GM12878 (cell line): ENCODE results near the gene PARK7. TPM values are rescaled to one million over a fixed set of nuclear protein-coding genes. Genes with fewer than 3 reads are reported as not detected.
"Not testable (repeated sequence)": the region's sequence is repeated elsewhere in the genome, so short reads cannot be mapped to it uniquely, and the experiment has no call there.

Source experiments
- ATAC-seq: fragments of 200-7000 bp; cut with Tn5 transposase; 3 replicates; pipeline ENCODE4 v1.9.1; 2020; ENCODE audit warnings: mild to moderate bottlenecking, moderate library complexity
- BruUV-seq: library from RNA; stranded (reverse); fragments of 400-500 nt; replicated peaks from 2 replicates; lab custom pipeline; 2021; lab: Mats Ljungman, UMichigan
- CTCF ChIA-PET: fragments of 300-600 bp; sonication (Branson Sonifier 250); formaldehyde crosslinking; extraction: SDS; loops from one replicate; lab custom pipeline; 2021; ENCODE audit warnings: inconsistent platforms; lab: Yijun Ruan, JAX
- POLR2A ChIA-PET: fragments of 350-600 bp; formaldehyde crosslinking; extraction: SDS; loops from one replicate; lab custom pipeline; 2021; ENCODE audit warnings: inconsistent platforms; lab: Charles Lee
- RAD21 ChIA-PET: fragments of 300-600 bp; sonication (Branson Sonifier 250); formaldehyde crosslinking; loops from one replicate; lab custom pipeline; 2023; ENCODE audit warnings: antibody characterized with exemption; ENCODE audit not compliant: unreplicated experiment; lab: Charles Lee
- SMC1A ChIA-PET: fragments of 300-600 bp; sonication (Branson Sonifier 250); formaldehyde crosslinking; loops from one replicate; lab custom pipeline; 2023; ENCODE audit not compliant: unreplicated experiment, uncharacterized antibody; lab: Charles Lee
- DNase-seq: peaks from one replicate; pipeline ENCODE4 v3.0.0-alpha.2; 2011; ENCODE audit warnings: low read depth, low spot score
- FAIRE-seq: peaks from 3 replicates; lab custom pipeline; 2011; peaks lifted over from hg19 to GRCh38; lab: Jason Lieb, UNC
- H2AFZ ChIP-seq: 2 replicates; pipeline ENCODE4 v1.6.0; 2011; ENCODE audit warnings: low read depth, low read length, control low read depth; ENCODE audit not compliant: control insufficient read depth
- H3K27ac ChIP-seq: 2 replicates; pipeline ENCODE4 v1.5.1; 2011; ENCODE audit warnings: control low read depth; ENCODE audit not compliant: control insufficient read depth, insufficient read depth
- H3K27me3 ChIP-seq, 2 experiments: replicated peaks in 1 of 2; 2 replicates each; pipeline versions ENCODE4 v1.6.0 to v1.6.1; 2011; ENCODE audit warnings: low read length in 1 of 2; ENCODE audit not compliant: control insufficient read depth in 2 of 2, insufficient read depth in 2 of 2
- H3K36me3 ChIP-seq, 2 experiments: 2 replicates each; pipeline ENCODE4 v1.5.1; 2011; ENCODE audit warnings: low read length in 1 of 2; ENCODE audit not compliant: control insufficient read depth in 2 of 2, insufficient read depth in 2 of 2
- H3K4me1 ChIP-seq: 2 replicates; pipeline ENCODE4 v1.6.1; 2011; ENCODE audit warnings: mild to moderate bottlenecking, low read length, moderate library complexity, mixed read lengths; ENCODE audit not compliant: control insufficient read depth, insufficient read depth
- H3K4me2 ChIP-seq: 2 replicates; pipeline ENCODE4 v1.6.0; 2011; ENCODE audit warnings: control low read depth; ENCODE audit not compliant: control insufficient read depth, insufficient read depth
- H3K4me3 ChIP-seq: fragments of 200-600 bp; sonication (generic); 2 replicates; pipeline ENCODE4 v1.5.1; 2016
- H3K79me2 ChIP-seq: 2 replicates; pipeline ENCODE4 v1.6.0; 2011; ENCODE audit warnings: low read length; ENCODE audit not compliant: control insufficient read depth, insufficient read depth
- H3K9ac ChIP-seq: 2 replicates; pipeline ENCODE4 v1.8.0; 2011; ENCODE audit warnings: low read length, control low read depth, mixed read lengths; ENCODE audit not compliant: control insufficient read depth, insufficient read depth
- H3K9me3 ChIP-seq: replicated peaks from 3 replicates; pipeline ENCODE4 v1.5.1; 2011; ENCODE audit warnings: mild to moderate bottlenecking, low read length; ENCODE audit not compliant: control insufficient read depth, insufficient read depth
- H4K20me1 ChIP-seq: 2 replicates; pipeline ENCODE4 v1.6.0; 2011; ENCODE audit not compliant: control insufficient read depth, insufficient read depth
- ATF7 ChIP-seq: fragments of 450-650 bp; IDR thresholded peaks from 2 replicates; pipeline ENCODE4 v1.6.1; 2016; ENCODE audit warnings: low read depth, mild to moderate bottlenecking
- BCL3 ChIP-seq: IDR thresholded peaks from 2 replicates; pipeline ENCODE4 v1.6.1; 2011; ENCODE audit warnings: borderline replicate concordance, low read depth, mild to moderate bottlenecking, moderate library complexity, low read length; ENCODE audit not compliant: insufficient read depth, poor library complexity, severe bottlenecking
- KDM1A ChIP-seq: fragments of 200-600 bp; sonication (generic); IDR thresholded peaks from 2 replicates; pipeline ENCODE4 v1.6.1; 2016; ENCODE audit warnings: borderline replicate concordance
- MTA3 ChIP-seq: IDR thresholded peaks from 2 replicates; pipeline ENCODE4 v1.6.1; 2012; ENCODE audit warnings: low read length, inconsistent platforms, borderline replicate concordance
- NFXL1 ChIP-seq: fragments of 450-650 bp; IDR thresholded peaks from 2 replicates; pipeline ENCODE4 v1.6.1; 2017; ENCODE audit warnings: antibody characterized with exemption, mild to moderate bottlenecking, borderline replicate concordance
- NFYA ChIP-seq: IDR thresholded peaks from 2 replicates; pipeline ENCODE4 v1.6.1; 2011; ENCODE audit warnings: low read depth, mild to moderate bottlenecking, low read length, improper control_type of control experiment, borderline replicate concordance
- POU2F2 ChIP-seq: IDR thresholded peaks from 3 replicates; pipeline ENCODE4 v1.6.1; 2011; ENCODE audit warnings: low read depth, mild to moderate bottlenecking, low read length, borderline replicate concordance
- RCOR1 ChIP-seq: conservative IDR thresholded peaks from 2 replicates; pipeline ENCODE4 v1.6.1; 2012; ENCODE audit warnings: low read depth, low read length, improper control_type of control experiment
- RELA ChIP-seq: fragments of 450-650 bp; IDR thresholded peaks from 2 replicates; pipeline ENCODE4 v1.8.0; 2014; ENCODE audit warnings: borderline replicate concordance; ENCODE audit not compliant: partially characterized antibody
- SUZ12 ChIP-seq: fragments of 200-600 bp; sonication (generic); IDR thresholded peaks from one replicate; pipeline ENCODE4 v1.6.1; 2018; ENCODE audit warnings: antibody characterized with exemption, mild to moderate bottlenecking; ENCODE audit not compliant: unreplicated experiment
- YY1 ChIP-seq: IDR thresholded peaks from 2 replicates; pipeline ENCODE4 v1.6.1; 2011; ENCODE audit warnings: low read depth, mild to moderate bottlenecking, low read length
- ZSCAN29 ChIP-seq: fragments of 450-650 bp; IDR thresholded peaks from 2 replicates; pipeline ENCODE4 v1.6.1; 2017; ENCODE audit warnings: mild to moderate bottlenecking, moderate library complexity
- WGBS: methylation state at CpG from one replicate; pipeline ENCODE4 v1.1.6; 2016; ENCODE audit warnings: low lambda C conversion rate; ENCODE audit not compliant: insufficient replicate concordance, insufficient coverage; ENCODE audit errors: missing lambda C conversion rate; 5-methylcytosine and 5-hydroxymethylcytosine counted together
- in situ Hi-C: fragments of 300-500 bp; cut with MboI; formaldehyde crosslinking; loops from 9 replicates; pipeline ENCODE4 v1.14.3; 2018; ENCODE audit warnings: mixed read lengths
- intact Hi-C: fragments of 100-400 bp; cut with micrococcal nuclease; formaldehyde crosslinking; loops from one replicate; pipeline ENCODE4 v1.14.2; 2022; ENCODE audit not compliant: unreplicated experiment
- polyA plus RNA-seq, 11 experiments: library from polyadenylated mRNA; depleted of rRNA in 4 of 11; unstranded in 6 of 11; stranded (reverse) in 5 of 11; fragments of >200 nt; fragmentation: Nextera tagmentation in 4 of 11; fragmentation: Illumina TruSeq in 1 of 11; extraction: Ambion mirVana in 4 of 11; extraction: Trizol in 1 of 11; gene quantifications; 1 replicate in 1 of 11; 2 replicates in 10 of 11; pipeline versions ENCODE4 v1.2.1 to v1.2.3, GENCODE V29; 2011 to 2016; ENCODE audit warnings: inconsistent platforms in 2 of 11, missing spikeins in 2 of 11, low read depth in 1 of 11
- total RNA-seq, 4 experiments: library from RNA; depleted of rRNA in 3 of 4; stranded (reverse); fragments of >200 nt in 3 of 4; fragmentation: Illumina TruSeq in 1 of 4; extraction: Trizol in 1 of 4; gene quantifications; 2 replicates each; pipeline versions ENCODE4 v1.2.1 to v1.2.3, GENCODE V29; 2013 to 2021

The PARK7 gene
- total and polyA plus RNA-seq, 10 of the 15 experiments (the other 5 are each of a cell fraction or from before 2014, with no cell fraction given) = 267 to 1,056 (median 495) TPM

GRCh38 chr1:7952791-7953190, 8.7 kb upstream of the PARK7 start:
- intact Hi-C loops, ATAC-seq, SMC1A ChIA-PET, H3K4me3 ChIP-seq, H3K27me3 ChIP-seq, RAD21 ChIA-PET, H3K36me3 ChIP-seq, FAIRE-seq, H3K79me2 ChIP-seq, CTCF ChIA-PET, H3K9ac ChIP-seq, in situ Hi-C loops, H3K4me2 ChIP-seq, DNase-seq, POLR2A ChIA-PET, H3K9me3 ChIP-seq, H2AFZ ChIP-seq, BruUV-seq, H3K27ac ChIP-seq, H3K4me1 ChIP-seq, H4K20me1 ChIP-seq: not testable (repeated sequence)
- WGBS = 96% methylated on average over 5 of the region's 30 CpGs

GRCh38 chr1:7953850-7954609, 7.5 kb upstream of the PARK7 start:
- 3% methylated on average over 63 of the region's 65 CpGs for WGBS
- ChIA-PET CTCF (no interaction called here), POLR2A (no interaction called here), SMC1A (no interaction called here), RAD21 (no interaction called here)
- Histone ChIP-seq H3K36me3 (no peaks in the 10 kb centered on the region), H3K27me3 (no peaks in the 10 kb centered on the region), H3K9me3 (no peaks in the 10 kb centered on the region), H3K79me2 (no peaks in the 10 kb centered on the region), H2AFZ (peak overlapping the region; percentile 93), H3K4me1 (no peaks in the 10 kb centered on the region; the same call in 1 of the 2 replicates), H3K9ac (peak overlapping the region; percentile 82), H4K20me1 (no peaks in the 10 kb centered on the region), H3K4me2 (peak overlapping the region; percentile 72), H3K4me3 (peak overlapping the region; percentile 71), H3K27ac (peak overlapping the region; percentile 78)
- no TSS peak for BruUV-seq
- DNase-seq (peak; percentile 85), FAIRE-seq (peak; percentile 31), ATAC-seq (peak; percentile 98)
- intact Hi-C loops = no loop called here
- in situ Hi-C loops = no loop called here
- TF ChIP-seq NFYA = no peak
- no peak for TF ChIP-seq ZSCAN29
- TF ChIP-seq RCOR1 = 0 out of 2 replicates have a peak, but pooled peaks have one; percentile 25
- TF ChIP-seq NFXL1 = no peak
- no peak for TF ChIP-seq SUZ12
- no peak for TF ChIP-seq KDM1A
- TF ChIP-seq POU2F2 = no peak; the same call in 2 of the 3 replicates
- TF ChIP-seq BCL3 = peak; percentile 31
- peak; percentile 62 for TF ChIP-seq RELA
- no peak; the same call in 1 of the 2 replicates for TF ChIP-seq MTA3
- TF ChIP-seq ATF7 = peak; percentile 78
- TF ChIP-seq YY1 = no peak; the same call in 1 of the 2 replicates
